Panc1 (cell line): ENCODE results near the gene RSRC2. TPM values are rescaled to one million over a fixed set of nuclear protein-coding genes. Genes with fewer than 3 reads are reported as not detected.

Experiments
- ATAC-seq: fragments of 200-7000 bp; cut with Tn5 transposase; 2 replicates; pipeline ENCODE4 v1.9.1; 2020; ENCODE audit warnings: mild to moderate bottlenecking, moderate library complexity
- BruUV-seq: library from RNA; stranded (reverse); fragments of 400-500 nt; replicated peaks from 2 replicates; lab custom pipeline; 2021; lab: Mats Ljungman, UMichigan
- CTCF ChIA-PET: fragments of 300-600 bp; sonication (Branson Sonifier 250); formaldehyde crosslinking; loops from one replicate; lab custom pipeline; 2022; ENCODE audit warnings: antibody characterized with exemption; lab: Charles Lee
- POLR2A ChIA-PET: fragments of 300-600 bp; sonication (Branson Sonifier 250); formaldehyde crosslinking; loops from one replicate; lab custom pipeline; 2022; ENCODE audit warnings: antibody characterized with exemption; lab: Charles Lee
- DNase-seq: peaks from one replicate; pipeline ENCODE4 v3.0.0-alpha.2; 2010; ENCODE audit warnings: low read depth, low spot score
- H3K27ac ChIP-seq: 2 replicates; pipeline ENCODE4 v1.5.1; 2011; ENCODE audit warnings: mild to moderate bottlenecking, low read length, inconsistent platforms
- H3K27me3 ChIP-seq: fragments of 200-500 bp; sonication (Bioruptor generic); 2 replicates; pipeline ENCODE4 v1.6.0; 2014; ENCODE audit warnings: low read length, inconsistent platforms; ENCODE audit not compliant: control insufficient read depth, insufficient read depth
- H3K36me3 ChIP-seq: fragments of 200-500 bp; sonication (Bioruptor generic); 2 replicates; pipeline ENCODE4 v1.5.1; 2014; ENCODE audit warnings: inconsistent platforms, mild to moderate bottlenecking, low read length, moderate library complexity; ENCODE audit not compliant: control insufficient read depth, insufficient read depth
- H3K4me1 ChIP-seq: 2 replicates; pipeline ENCODE4 v1.5.1; 2011; ENCODE audit warnings: inconsistent platforms, mild to moderate bottlenecking, low read length, moderate library complexity; ENCODE audit not compliant: control insufficient read depth, insufficient read depth
- H3K4me3 ChIP-seq, 2 experiments: 2 replicates each; pipeline ENCODE4 v1.5.1; 2011 to 2012; ENCODE audit warnings: low read depth in 2 of 2, low read length in 2 of 2, mild to moderate bottlenecking in 2 of 2, inconsistent platforms in 1 of 2, moderate library complexity in 1 of 2
- H3K9me3 ChIP-seq: fragments of 200-500 bp; sonication (Bioruptor generic); 2 replicates; pipeline ENCODE4 v1.5.1; 2014; ENCODE audit warnings: low read depth, mild to moderate bottlenecking, inconsistent platforms, low read length, moderate library complexity; ENCODE audit not compliant: control insufficient read depth, insufficient read depth
- POLR2AphosphoS5 ChIP-seq: IDR thresholded peaks from 2 replicates; pipeline ENCODE4 v1.6.1; 2012; ENCODE audit warnings: mild to moderate bottlenecking, low read depth, low read length, moderate library complexity
- SIN3A ChIP-seq: IDR thresholded peaks from 2 replicates; pipeline ENCODE4 v1.6.1; 2012; ENCODE audit warnings: low read depth, mild to moderate bottlenecking, low read length, moderate library complexity, borderline replicate concordance; ENCODE audit not compliant: insufficient read depth
- TCF7L2 ChIP-seq: IDR thresholded peaks from 2 replicates; pipeline ENCODE4 v1.6.1; 2011; ENCODE audit warnings: mild to moderate bottlenecking, low read depth, low read length, inconsistent platforms
- in situ Hi-C: cut with HindIII; loops from 2 replicates; pipeline ENCODE4 v1.10.0; 2016; ENCODE audit warnings: low sequenced_read_pairs, low pct_unique_long_range_greater_than_20kb
- intact Hi-C: fragments of 100-400 bp; cut with micrococcal nuclease; formaldehyde crosslinking; loops from one replicate; pipeline ENCODE4 v1.10.0; 2022; ENCODE audit not compliant: unreplicated experiment
- total RNA-seq: library from RNA; stranded (reverse); gene quantifications from one replicate; pipeline ENCODE4 v1.2.1, GENCODE V29; 2021; ENCODE audit not compliant: unreplicated experiment
- TF ChIP-seq, protein P1 (sequence below): fragments of 450-650 bp; IDR thresholded peaks from 2 replicates; pipeline ENCODE4 v1.5.1; 2017; ENCODE audit warnings: mild to moderate bottlenecking

The RSRC2 gene
- total RNA-seq, 1 experiment from 2014 or later, result 57.8 TPM

DNA sequence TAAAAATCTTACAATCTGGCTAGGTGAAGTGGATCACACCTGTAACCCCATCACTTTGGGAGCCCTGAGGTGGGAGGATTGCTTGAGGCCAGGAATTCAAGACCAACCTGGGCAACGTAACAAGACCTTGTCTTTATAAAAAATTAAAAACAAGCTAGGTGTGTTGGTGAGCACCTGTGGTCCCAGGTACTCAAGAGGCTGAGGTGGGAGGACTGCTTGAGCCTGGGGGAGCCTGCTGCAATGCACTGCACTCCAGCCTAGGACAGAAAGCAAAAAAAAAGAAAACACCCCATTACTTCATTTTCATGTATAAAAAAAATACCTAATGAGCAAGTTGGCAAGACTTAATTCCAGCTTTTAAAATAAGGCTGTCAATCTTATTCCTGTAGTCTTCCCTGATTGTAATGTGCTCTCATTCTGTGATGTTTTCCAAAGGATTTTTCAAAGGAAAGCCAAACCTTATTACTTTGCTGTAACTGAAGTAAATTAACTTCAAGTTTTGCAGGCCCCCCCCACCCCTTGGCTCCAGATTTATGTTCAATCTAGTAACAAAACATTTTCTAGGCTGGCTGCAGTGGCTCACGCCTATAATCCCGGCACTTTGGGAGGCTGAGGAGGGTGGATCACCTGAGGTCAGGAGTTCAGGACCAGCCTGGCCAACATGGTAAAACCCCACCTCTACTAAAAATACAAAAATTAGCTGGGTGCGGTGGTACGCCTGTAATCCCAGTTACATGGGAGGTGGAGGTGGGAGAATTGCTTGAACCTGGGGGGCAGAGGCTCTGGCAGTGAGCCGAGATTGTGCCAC is 22.7 kb downstream of the RSRC2 start:
- H3K9me3 ChIP-seq, result no peaks in the 10 kb centered on the region
- H3K4me3 ChIP-seq, result no peak overlapping the region
- no TSS peak for BruUV-seq
- ChIA-PET CTCF (no interaction called here), POLR2A (interaction anchor here (0.6 to 0.7 kb wide), 2 partner anchors 18 to 66 kb away, joined by 3 to 4 read pairs; no protein-coding TSS in a partner anchor)
- no peak for DNase-seq
- in situ Hi-C loops, result no loop called here
- intact Hi-C loops, result no loop called here
- peaks cover 41% of the 10 kb centered on the region for H3K36me3 ChIP-seq
- no peak overlapping the region for H3K27ac ChIP-seq
- TF ChIP-seq, protein P1, sequence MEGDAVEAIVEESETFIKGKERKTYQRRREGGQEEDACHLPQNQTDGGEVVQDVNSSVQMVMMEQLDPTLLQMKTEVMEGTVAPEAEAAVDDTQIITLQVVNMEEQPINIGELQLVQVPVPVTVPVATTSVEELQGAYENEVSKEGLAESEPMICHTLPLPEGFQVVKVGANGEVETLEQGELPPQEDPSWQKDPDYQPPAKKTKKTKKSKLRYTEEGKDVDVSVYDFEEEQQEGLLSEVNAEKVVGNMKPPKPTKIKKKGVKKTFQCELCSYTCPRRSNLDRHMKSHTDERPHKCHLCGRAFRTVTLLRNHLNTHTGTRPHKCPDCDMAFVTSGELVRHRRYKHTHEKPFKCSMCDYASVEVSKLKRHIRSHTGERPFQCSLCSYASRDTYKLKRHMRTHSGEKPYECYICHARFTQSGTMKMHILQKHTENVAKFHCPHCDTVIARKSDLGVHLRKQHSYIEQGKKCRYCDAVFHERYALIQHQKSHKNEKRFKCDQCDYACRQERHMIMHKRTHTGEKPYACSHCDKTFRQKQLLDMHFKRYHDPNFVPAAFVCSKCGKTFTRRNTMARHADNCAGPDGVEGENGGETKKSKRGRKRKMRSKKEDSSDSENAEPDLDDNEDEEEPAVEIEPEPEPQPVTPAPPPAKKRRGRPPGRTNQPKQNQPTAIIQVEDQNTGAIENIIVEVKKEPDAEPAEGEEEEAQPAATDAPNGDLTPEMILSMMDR, result no peak
- TF ChIP-seq SIN3A (no peak), POLR2AphosphoS5 (peak; percentile 69), TCF7L2 (no peak)
- H3K27me3 ChIP-seq, result no peaks in the 10 kb centered on the region
- H3K4me1 ChIP-seq, result peaks cover 6% of the 10 kb centered on the region
- no peak for ATAC-seq

DNA sequence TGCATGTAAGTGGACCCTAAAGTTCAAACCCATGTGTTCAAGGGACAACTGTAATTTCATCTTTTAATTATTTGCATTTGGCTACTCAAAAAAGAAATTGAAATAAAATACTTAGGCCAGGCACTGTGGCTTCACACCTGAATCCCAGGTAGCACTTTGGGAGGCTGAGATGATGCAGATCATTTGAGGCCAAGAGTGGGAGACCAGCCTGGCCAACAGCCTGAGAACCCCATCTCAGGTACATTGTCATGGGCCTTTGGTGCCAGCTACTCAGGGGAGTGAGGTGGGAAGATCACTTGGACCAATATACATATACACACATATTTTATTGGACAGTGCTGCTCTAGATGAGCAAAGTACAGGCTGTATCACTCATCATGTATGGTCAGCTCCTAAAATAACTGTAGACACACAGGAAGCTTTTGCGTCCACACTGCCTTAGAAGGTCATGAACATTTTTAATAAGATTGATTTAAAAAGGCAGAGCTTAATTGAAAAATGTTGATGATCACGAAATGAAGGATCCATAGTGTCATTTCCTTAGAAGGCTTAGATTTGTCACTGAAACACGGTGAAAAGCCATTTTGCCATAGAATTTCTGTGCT is 23.5 kb downstream of the RSRC2 start:
- ChIA-PET POLR2A (interaction anchor here (0.6 to 0.7 kb wide), 2 partner anchors 11 to 17 kb away, joined by 3 to 4 read pairs; no protein-coding TSS in a partner anchor), CTCF (no interaction called here)
- H3K27ac ChIP-seq, result no peak overlapping the region
- DNase-seq (no peak), ATAC-seq (no peak)
- H3K9me3 ChIP-seq, result no peaks in the 10 kb centered on the region
- H3K4me1 ChIP-seq, result peaks cover 6% of the 10 kb centered on the region
- in situ Hi-C loops, result no loop called here
- intact Hi-C loops, result no loop called here
- no TSS peak for BruUV-seq
- H3K27me3 ChIP-seq, result no peaks in the 10 kb centered on the region
- TF ChIP-seq, protein P1, result no peak
- TF ChIP-seq POLR2AphosphoS5, result peak; percentile 66
- peaks cover 35% of the 10 kb centered on the region for H3K36me3 ChIP-seq
- no peak overlapping the region for H3K4me3 ChIP-seq

DNA sequence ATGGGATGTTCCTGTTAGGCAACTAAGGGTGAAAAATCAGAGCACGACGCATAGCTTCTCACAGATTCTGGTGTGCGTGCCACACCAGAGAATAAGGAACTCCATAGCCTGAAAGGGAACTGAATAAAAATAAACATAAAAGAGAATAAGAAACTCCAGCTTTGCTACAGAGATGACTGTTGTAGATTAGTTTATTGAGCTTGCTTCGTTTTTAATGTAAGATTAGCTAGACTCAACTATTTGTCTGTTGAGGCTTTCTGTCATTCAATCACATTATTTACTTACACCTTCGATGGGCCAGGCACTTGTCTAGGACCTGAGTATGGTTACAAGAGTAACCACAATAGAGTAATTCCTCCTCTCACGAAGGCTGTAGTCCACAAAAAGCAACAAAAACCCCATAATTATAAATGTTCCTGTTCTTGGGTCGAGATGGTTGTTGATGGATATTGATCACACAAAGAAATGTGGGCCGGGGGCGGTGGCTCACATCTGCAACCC is 25.2 kb downstream of the RSRC2 start:
- Histone ChIP-seq H3K27ac (peak overlapping the region; percentile 77), H3K27me3 (no peaks in the 10 kb centered on the region), H3K36me3 (peaks cover 22% of the 10 kb centered on the region), H3K9me3 (no peaks in the 10 kb centered on the region), H3K4me3 (peak overlapping the region; percentile 72 to 88; a peak in 3 of 4 replicates), H3K4me1 (peaks cover 6% of the 10 kb centered on the region)
- ATAC-seq, result 0 out of 2 replicates have a peak, but pooled peaks have one; percentile 2
- no peak for DNase-seq
- ChIA-PET POLR2A (interaction anchor here (0.6 to 1.6 kb wide), 5 partner anchors 25 to 275 kb away, joined by 3 to 7 read pairs (median 4); no protein-coding TSS in a partner anchor), CTCF (interaction anchor here (0.6 kb wide), 2 partner anchors 30 to 262 kb away, joined by 3 to 6 read pairs; no protein-coding TSS in a partner anchor)
- intact Hi-C loops (no loop called here), in situ Hi-C loops (no loop called here)
- TF ChIP-seq POLR2AphosphoS5, result no peak
- no peak for TF ChIP-seq SIN3A
- TSS peak; percentile 70 for BruUV-seq
